ENCODE measurements around the gene MAGEH1.

- TF ChIP-seq CTCF (IDR thresholded peaks at IDR 0.05) = no peak
- no peak for TF ChIP-seq SP1 (CRISPR knock-in tag; conservative IDR thresholded peaks at IDR 0.05)
- no peak for TF ChIP-seq E2F4 (CRISPR knock-in tag; IDR thresholded peaks at IDR 0.05; ENCODE audit: borderline replicate concordance, low read depth)
- TF ChIP-seq ZNF512 (CRISPR knock-in tag; IDR thresholded peaks at IDR 0.05; ENCODE audit: borderline replicate concordance) = no peak
- no peak for TF ChIP-seq CREM (CRISPR knock-in tag; IDR thresholded peaks at IDR 0.05)
- no peak for TF ChIP-seq JUN (CRISPR knock-in tag; IDR thresholded peaks at IDR 0.05)
- no peak for TF ChIP-seq ZBTB21 (CRISPR knock-in tag; IDR thresholded peaks at IDR 0.05; ENCODE audit: borderline replicate concordance)
- TF ChIP-seq TCF7 (CRISPR knock-in tag; IDR thresholded peaks at IDR 0.05; ENCODE audit: low read depth) = no peak
These were observed 852 bp downstream of the MAGEH1 start for GRCh38 chrX:55452833-55453124.
